Measurements from ENCODE around the gene FRS2.

GRCh38 chr12:69435644-69436043 lies 34.5 kb upstream of the FRS2 start:
- no peak for TF ChIP-seq CTCF (IDR thresholded peaks at IDR 0.05)
- TF ChIP-seq POLR2A (IDR thresholded peaks at IDR 0.05) = no peak
